Measurements from ENCODE around the gene ELMO1. TPM values are rescaled to one million over a fixed set of nuclear protein-coding genes. Genes with fewer than 3 reads are reported as not detected.

The ELMO1 gene
- total RNA-seq, 1 donor from 2014 or later = 132 TPM

DNA sequence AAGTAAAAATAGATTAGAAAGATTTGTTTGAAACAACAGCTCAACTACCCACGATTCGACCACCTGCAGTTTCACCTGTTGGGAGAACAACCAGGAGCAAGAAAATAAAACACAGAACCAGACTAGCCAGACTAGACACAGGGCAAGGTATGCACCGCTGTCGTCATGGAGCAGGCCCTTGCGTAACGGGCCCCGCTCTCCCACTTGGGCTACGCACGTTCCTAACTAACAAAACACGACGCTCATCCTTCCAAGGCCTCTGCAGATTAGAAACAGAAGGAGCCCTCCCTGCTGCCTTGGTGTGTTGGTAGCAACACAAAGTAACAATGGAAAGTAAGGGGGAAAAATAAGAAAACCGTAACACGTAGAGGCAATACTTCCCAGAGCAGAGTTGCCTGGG lies 45.1 kb upstream of the ELMO1 start:
- ChIA-PET POLR2A (no interaction called here), CTCF (interaction anchor here (4.7 kb wide), 1 partner anchor 13 kb away, joined by 35 read pairs; no protein-coding TSS in a partner anchor)
- no peaks in the 10 kb centered on the region for H3K27me3 Mint-ChIP-seq
- no peak overlapping the region for H3K4me3 Mint-ChIP-seq
- no peak for ATAC-seq (ENCODE audit: low read depth)
- DNase-seq = no peak
- H3K27ac Mint-ChIP-seq = no peak overlapping the region
- intact Hi-C loops (cut with micrococcal nuclease) = no loop called here
- TF ChIP-seq CTCF (IDR thresholded peaks at IDR 0.05) = no peak
- H3K4me1 Mint-ChIP-seq = no peaks in the 10 kb centered on the region
- no peaks in the 10 kb centered on the region for H3K9me3 Mint-ChIP-seq
- no peaks in the 10 kb centered on the region for H3K36me3 Mint-ChIP-seq (ENCODE audit: low read depth)

DNA sequence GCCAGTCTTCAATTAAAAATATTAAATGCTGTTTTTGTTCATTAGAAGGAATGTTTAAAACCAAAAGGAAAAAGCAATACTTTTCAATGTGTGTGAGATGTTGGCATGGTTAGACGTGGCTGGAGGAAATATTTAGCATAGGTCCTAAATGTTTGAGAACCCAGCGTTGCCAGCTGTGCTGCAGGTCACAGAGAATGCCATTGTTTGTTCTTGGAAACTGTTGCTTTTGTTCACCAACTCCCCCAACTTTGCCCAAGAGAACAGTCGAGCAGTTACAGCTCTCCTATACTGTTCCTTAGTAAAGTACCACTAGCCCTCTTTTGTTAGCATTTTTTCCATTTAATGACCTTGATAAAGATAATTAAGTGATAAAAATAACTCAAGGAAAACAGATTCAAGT lies 44.5 kb upstream of the ELMO1 start:
- CTCF ChIA-PET = interaction anchor here (1.5 to 1.6 kb wide), 2 partner anchors 44 to 259 kb away, joined by 3 to 7 read pairs; no protein-coding TSS in a partner anchor
- ATAC-seq (ENCODE audit: low read depth) (no peak), DNase-seq (no peak)
- Mint-ChIP-seq H3K4me3 (no peak overlapping the region), H3K9me3 (peaks cover 4% of the 10 kb centered on the region), H3K27me3 (no peaks in the 10 kb centered on the region), H3K4me1 (no peaks in the 10 kb centered on the region), H3K27ac (no peak overlapping the region), H3K36me3 (ENCODE audit: low read depth) (no peaks in the 10 kb centered on the region)
- TF ChIP-seq CTCF (IDR thresholded peaks at IDR 0.05) = no peak
- intact Hi-C loops (cut with micrococcal nuclease) = no loop called here
- POLR2A ChIA-PET = no interaction called here

DNA sequence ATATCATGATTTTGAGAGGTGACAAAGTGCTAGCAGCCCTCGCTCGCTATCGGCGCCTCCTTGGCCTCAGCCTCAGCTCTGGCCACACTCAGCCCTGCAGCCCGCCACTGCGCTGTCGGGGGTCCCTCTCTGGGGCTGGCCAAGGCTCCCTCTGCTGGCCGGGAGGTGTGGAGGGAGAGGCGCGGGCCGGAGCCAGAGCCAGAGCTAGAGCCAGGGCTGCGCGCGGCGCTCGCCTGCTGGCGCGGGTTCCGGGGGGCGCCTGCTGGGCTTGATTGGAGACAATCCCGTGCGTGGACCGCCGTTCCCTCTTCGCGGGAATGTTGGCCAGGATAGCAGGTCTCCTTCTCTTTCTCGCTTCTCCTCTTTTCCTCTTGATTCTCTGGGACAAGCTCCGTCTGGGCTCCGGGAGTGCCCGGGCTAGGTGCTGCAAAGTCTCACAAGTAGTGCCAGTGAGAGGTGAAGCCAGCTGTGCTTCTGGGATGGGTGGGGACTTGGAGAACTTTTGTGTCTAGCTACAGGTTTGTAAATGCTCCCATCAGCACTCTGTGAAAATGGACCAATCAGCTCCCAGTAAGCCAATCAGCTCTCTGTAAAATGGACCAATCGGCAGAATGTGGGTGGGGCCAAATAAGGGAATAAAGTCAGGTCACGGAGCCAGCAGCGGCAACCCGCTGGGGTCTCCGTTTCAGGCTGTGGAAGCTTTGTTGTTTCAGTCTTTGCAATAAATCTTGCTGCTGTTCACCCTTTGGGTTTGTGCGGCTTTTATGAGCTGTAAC lies 43.4 kb upstream of the ELMO1 start:
- Mint-ChIP-seq H3K4me3 (no peak overlapping the region), H3K27me3 (no peaks in the 10 kb centered on the region), H3K36me3 (ENCODE audit: low read depth) (no peaks in the 10 kb centered on the region), H3K4me1 (no peaks in the 10 kb centered on the region), H3K9me3 (peaks cover 5% of the 10 kb centered on the region), H3K27ac (no peak overlapping the region)
- no peak for DNase-seq
- ChIA-PET CTCF (interaction anchor here (1.5 to 1.6 kb wide), 2 partner anchors 43 to 258 kb away, joined by 3 to 7 read pairs; no protein-coding TSS in a partner anchor), POLR2A (no interaction called here)
- TF ChIP-seq CTCF (IDR thresholded peaks at IDR 0.05) = no peak
- intact Hi-C loops (cut with micrococcal nuclease) = no loop called here
- no peak for ATAC-seq (ENCODE audit: low read depth)

DNA sequence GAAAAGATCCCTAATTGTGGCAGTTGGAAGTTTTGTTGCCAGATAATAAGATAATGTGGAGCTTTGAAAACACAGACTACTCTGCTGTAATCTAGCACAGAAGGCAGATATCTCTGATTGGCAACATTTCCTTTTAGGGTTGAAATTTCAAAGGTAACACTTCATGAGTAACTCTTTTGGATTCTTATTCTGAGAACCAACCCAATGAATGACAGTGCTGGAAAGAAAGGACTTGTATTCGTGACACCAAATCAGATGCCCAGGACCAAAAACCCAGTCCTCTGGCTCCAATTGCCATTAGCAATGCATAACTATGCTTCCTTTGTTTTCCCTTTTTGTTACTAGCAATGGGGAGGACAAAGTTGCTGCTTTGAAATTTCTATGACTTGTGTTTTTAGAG lies 41.0 kb upstream of the ELMO1 start:
- intact Hi-C loops (cut with micrococcal nuclease) = no loop called here
- H3K27ac Mint-ChIP-seq = no peak overlapping the region
- ChIA-PET POLR2A (no interaction called here), CTCF (no interaction called here)
- no peak for TF ChIP-seq CTCF (IDR thresholded peaks at IDR 0.05)
- ATAC-seq (ENCODE audit: low read depth) = no peak
- no peaks in the 10 kb centered on the region for H3K4me1 Mint-ChIP-seq
- no peaks in the 10 kb centered on the region for H3K27me3 Mint-ChIP-seq
- no peak overlapping the region for H3K4me3 Mint-ChIP-seq
- no peak for DNase-seq
- H3K9me3 Mint-ChIP-seq = peaks cover 8% of the 10 kb centered on the region
- H3K36me3 Mint-ChIP-seq (ENCODE audit: low read depth) = no peaks in the 10 kb centered on the region

DNA sequence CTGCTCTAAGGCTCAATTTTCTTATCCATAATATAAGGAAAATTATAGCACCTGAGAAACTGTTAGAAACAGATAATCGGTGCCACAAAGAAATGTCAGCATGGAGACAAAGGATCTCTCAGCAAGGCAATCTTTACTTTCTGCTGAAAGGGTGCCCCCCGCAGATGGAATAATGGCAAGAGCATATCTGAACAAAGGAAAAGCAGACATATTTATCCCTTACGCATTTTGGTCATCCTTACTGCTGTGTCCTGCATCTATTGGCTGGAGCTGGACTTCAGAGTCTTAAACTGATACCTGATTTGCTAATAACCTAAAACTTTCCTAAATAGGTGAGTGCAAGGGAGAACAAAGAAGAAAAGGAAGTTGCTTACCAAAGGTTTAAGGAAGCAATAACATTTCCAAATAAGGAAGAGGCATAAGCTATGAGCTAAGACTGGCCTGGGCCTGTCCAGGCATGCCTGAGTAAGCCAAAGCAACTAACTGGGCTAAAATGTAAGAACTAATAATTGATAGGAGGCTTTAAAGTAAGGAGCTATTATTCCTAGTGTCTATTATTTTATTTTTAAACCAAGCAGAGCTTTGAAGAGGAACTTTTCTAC lies 39.6 kb upstream of the ELMO1 start:
- Mint-ChIP-seq H3K27ac (no peak overlapping the region), H3K36me3 (ENCODE audit: low read depth) (no peaks in the 10 kb centered on the region)
- CTCF ChIA-PET = no interaction called here

More for the DNA sequence above, 39.6 kb upstream of the ELMO1 start:
- ATAC-seq (ENCODE audit: low read depth) (no peak), DNase-seq (no peak)
- POLR2A ChIA-PET = no interaction called here
- Mint-ChIP-seq H3K27me3 (no peaks in the 10 kb centered on the region), H3K4me1 (no peaks in the 10 kb centered on the region), H3K9me3 (peaks cover 8% of the 10 kb centered on the region), H3K4me3 (no peak overlapping the region)
- intact Hi-C loops (cut with micrococcal nuclease) = no loop called here
- TF ChIP-seq CTCF (IDR thresholded peaks at IDR 0.05) = no peak

Measured in activated B cell treated with CpG ODN at 0.5 μM for 24 hours (primary cell).